Measurements from ENCODE around the gene PRKG1. TPM values are rescaled to one million over a fixed set of nuclear protein-coding genes. Genes with fewer than 3 reads are reported as not detected.
A peak's percentile ranks its signal among the peaks of the same experiment; 100 is the strongest.

PRKG1 gene
- total and polyA plus RNA-seq, 2 of the 4 experiments (the other 2 are of a cell fraction) = 3.5 to 18.3 TPM

DNA sequence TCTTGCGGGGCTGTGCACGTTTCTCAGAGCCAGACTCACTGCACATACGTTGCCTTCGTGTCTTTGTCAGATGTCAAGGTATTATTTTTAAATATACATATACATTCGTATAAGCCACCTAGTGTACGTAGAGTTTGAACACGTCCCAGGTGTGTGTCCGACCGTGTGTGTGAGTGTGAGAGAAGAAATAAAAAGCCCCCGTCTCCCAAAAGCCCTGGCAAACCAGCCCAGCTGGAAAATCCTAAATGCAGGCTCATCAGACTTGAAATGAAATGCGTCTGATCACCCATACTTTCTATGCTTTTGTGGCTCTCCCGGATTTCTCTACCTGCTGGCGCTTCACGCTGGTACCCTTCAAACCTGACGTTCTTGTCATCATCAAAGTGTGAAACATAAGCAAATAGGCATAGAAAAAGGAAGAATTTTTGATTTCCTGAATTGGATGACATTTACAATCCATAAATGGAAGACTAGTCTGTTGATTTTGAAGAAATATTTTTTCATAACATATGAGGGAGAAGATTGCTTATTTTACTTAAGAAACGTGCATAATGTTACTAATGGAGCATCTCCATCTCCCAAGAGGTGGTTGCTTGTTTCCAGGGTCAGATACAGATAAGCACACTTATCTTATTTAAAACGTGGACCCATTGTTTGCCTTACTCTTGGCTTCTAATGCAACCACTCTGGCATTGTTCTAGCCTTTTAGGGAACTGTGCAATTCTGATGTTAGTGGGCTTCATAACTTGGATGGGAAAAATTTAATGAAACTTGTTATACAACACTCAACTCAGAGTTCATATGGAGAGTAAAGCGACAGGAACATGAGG is 971 bp downstream of the PRKG1 start (continued):
- TF ChIP-seq, protein P1, sequence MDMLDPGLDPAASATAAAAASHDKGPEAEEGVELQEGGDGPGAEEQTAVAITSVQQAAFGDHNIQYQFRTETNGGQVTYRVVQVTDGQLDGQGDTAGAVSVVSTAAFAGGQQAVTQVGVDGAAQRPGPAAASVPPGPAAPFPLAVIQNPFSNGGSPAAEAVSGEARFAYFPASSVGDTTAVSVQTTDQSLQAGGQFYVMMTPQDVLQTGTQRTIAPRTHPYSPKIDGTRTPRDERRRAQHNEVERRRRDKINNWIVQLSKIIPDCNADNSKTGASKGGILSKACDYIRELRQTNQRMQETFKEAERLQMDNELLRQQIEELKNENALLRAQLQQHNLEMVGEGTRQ (IDR thresholded peaks at IDR 0.05; ENCODE audit: low read depth, low read length) = no peak

GRCh38 chr10:51075873-51076229 is 1.6 kb downstream of the PRKG1 start:
- WGBS, 2 experiments (ENCODE audit: extremely low coverage in 2 of 2, insufficient read length in 1 of 2) = no CpG with 5 or more reads among the region's 6 CpGs
- H3K4me2 ChIP-seq (ENCODE audit: low read depth, low read length) = peak overlapping the region; percentile 21; the same call in 1 of the 2 replicates
- H3K4ac ChIP-seq (ENCODE audit: low read depth, low read length) = no peak overlapping the region
- no peak overlapping the region for H4K91ac ChIP-seq (ENCODE audit: insufficient read depth, low read depth, low read length)
- DNase-seq (no peak), ATAC-seq (ENCODE audit: low read depth) (no peak)
- H3K9ac ChIP-seq (ENCODE audit: low read depth, low read length) = no peak overlapping the region
- no peak overlapping the region for H4K5ac ChIP-seq (ENCODE audit: low read depth, low read length)
- H2BK20ac ChIP-seq (ENCODE audit: low read depth, low read length) = no peak overlapping the region
- H3K9me3 ChIP-seq (ENCODE audit: control insufficient read depth, insufficient read depth, low read length) = no peaks in the 10 kb centered on the region
- peak overlapping the region; percentile 11; the same call in 1 of the 2 replicates for H3K14ac ChIP-seq (replicated peaks; ENCODE audit: low read depth, low read length)
- dilution Hi-C loops (cut with HindIII; ENCODE audit: low sequenced_read_pairs, unreplicated experiment) = no loop called here
- peaks cover 21 to 47% of the 10 kb centered on the region in 2 experiments; a peak in 3 of 4 replicates for H3K79me1 ChIP-seq (ENCODE audit: low read depth in 1 of 2, low read length in 2 of 2)
- H3K27me3 ChIP-seq (ENCODE audit: control insufficient read depth, insufficient read depth, low read length) = no peaks in the 10 kb centered on the region
- ChIA-PET POLR2A (ENCODE audit: unreplicated experiment) (no interaction called here), CTCF (no interaction called here)
- no peaks in the 10 kb centered on the region for H3K36me3 ChIP-seq (ENCODE audit: control insufficient read depth, insufficient read depth, low read length)
- no peak overlapping the region for H3K56ac ChIP-seq (ENCODE audit: extremely low read depth, insufficient read depth, low read length)
- peaks cover 4% of the 10 kb centered on the region for H3K9me1 ChIP-seq (ENCODE audit: insufficient read depth, low read length)
- TF ChIP-seq, protein P1 (IDR thresholded peaks at IDR 0.05; ENCODE audit: low read depth, low read length) = no peak
- TF ChIP-seq CEBPB (IDR thresholded peaks at IDR 0.05; ENCODE audit: low read depth, low read length) (peak; percentile 89), FOS (IDR thresholded peaks at IDR 0.05; ENCODE audit: low read depth, low read length) (no peak), POLR2A (IDR thresholded peaks at IDR 0.05; ENCODE audit: low read depth, low read length) (no peak)
- no peak overlapping the region for H2BK15ac ChIP-seq (ENCODE audit: low read depth, low read length)
- no TSS peak for BruUV-seq (replicated peaks)
- H3K27ac ChIP-seq (ENCODE audit: insufficient read depth, low read length) = no peak overlapping the region
- peaks cover 6% of the 10 kb centered on the region; the same call in 1 of the 2 replicates for H3K4me1 ChIP-seq (ENCODE audit: control insufficient read depth, insufficient read depth, low read length)
- H2BK5ac ChIP-seq (ENCODE audit: low read depth, low read length, poor library complexity, severe bottlenecking) = no peak overlapping the region
- no peak overlapping the region for H3K23ac ChIP-seq (ENCODE audit: low read depth, low read length)
- H4K20me1 ChIP-seq (ENCODE audit: insufficient read depth, low read length) = peaks cover 9% of the 10 kb centered on the region; the same call in 1 of the 2 replicates
- no peak overlapping the region for H2AK5ac ChIP-seq (ENCODE audit: low read depth, low read length)
- in situ Hi-C loops (cut with MboI; ENCODE audit: low sequenced_read_pairs) = no loop called here
- H2AFZ ChIP-seq (replicated peaks; ENCODE audit: low read length, poor library complexity) = no peak overlapping the region
- H3K18ac ChIP-seq (ENCODE audit: low read depth, low read length) = no peak overlapping the region
- H2BK120ac ChIP-seq (ENCODE audit: low read depth, low read length) = no peak overlapping the region
- intact Hi-C loops (cut with micrococcal nuclease) = loop anchor here (10.0 kb wide), 1 partner anchor 619 kb away; the partner anchor contains the start of gene CSTF2T
- H4K8ac ChIP-seq (ENCODE audit: low read depth in 2 of 2, low read length in 2 of 2) = no peak overlapping the region
- H3K4me3 ChIP-seq (ENCODE audit: insufficient read depth, low read depth, low read length) = no peak overlapping the region
- no peak overlapping the region for H2AK9ac ChIP-seq (replicated peaks; ENCODE audit: low read depth, low read length, poor library complexity)
